GM12892 (cell line): ENCODE data around the gene NHS.
A peak's percentile ranks its signal among the peaks of the same experiment; 100 is the strongest.

Experiments used
- DNase-seq: peaks from one replicate; pipeline ENCODE4 v3.0.0; 2011; ENCODE audit not compliant: insufficient read length
- FAIRE-seq: peaks from 2 replicates; lab custom pipeline; 2011; peaks lifted over from hg19 to GRCh38; lab: Jason Lieb, UNC
- POLR2A ChIP-seq: IDR thresholded peaks from 2 replicates; pipeline ENCODE4 v1.6.1; 2011; ENCODE audit warnings: low read depth, low read length, control low read depth
- POLR2AphosphoS5 ChIP-seq: IDR thresholded peaks from 2 replicates; pipeline ENCODE4 v1.6.1; 2011; ENCODE audit warnings: low read depth, low read length, control low read depth
- TAF1 ChIP-seq: IDR thresholded peaks from 2 replicates; pipeline ENCODE4 v1.6.1; 2011; ENCODE audit warnings: low read depth, mild to moderate bottlenecking, control low read depth, low read length, borderline replicate concordance

Gene NHS

DNA sequence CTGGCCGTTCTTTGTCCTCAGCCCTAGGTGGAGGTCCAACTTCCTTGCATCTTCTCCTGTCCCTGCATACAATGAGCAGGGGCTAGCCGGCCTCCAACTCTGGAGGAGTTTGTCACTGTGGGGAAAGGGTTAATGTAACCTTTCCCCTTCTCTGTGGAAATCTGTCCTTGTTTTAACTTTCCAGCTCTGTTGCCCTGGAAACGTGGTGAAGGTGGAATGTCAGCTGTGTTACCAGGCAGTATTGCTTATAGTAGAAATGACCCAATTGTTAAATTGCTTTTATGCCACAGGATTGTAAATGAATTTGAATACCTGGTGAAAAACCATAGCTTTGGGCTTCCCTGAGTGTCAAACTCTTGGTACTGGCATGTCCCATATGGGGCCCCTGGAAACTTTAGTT, 230.7 kb downstream of the NHS start:
- TF ChIP-seq TAF1, result no peak
- TF ChIP-seq POLR2A, result no peak
- TF ChIP-seq POLR2AphosphoS5, result no peak
- DNase-seq (no peak), FAIRE-seq (no peak)

DNA sequence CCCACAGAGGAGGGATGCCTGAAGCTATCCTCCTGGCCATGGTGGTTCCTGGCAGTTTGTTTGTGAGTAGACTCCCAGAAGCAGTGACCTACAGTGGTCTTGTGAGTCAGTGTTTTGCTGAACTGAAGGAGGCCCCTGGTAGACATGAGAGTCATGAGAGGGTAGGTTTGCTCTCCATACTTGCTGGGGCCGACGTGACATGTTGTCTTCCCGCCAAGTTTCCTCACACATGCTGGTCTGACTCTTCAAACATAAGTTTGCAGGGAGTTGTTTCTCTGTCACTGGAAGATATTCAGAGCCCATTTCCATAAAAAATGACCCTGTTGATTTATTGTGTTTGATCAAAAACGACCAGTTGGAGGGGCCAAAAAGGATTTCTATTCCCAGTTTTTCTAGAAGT, 231.2 kb downstream of the NHS start:
- TF ChIP-seq POLR2AphosphoS5 (no peak), TAF1 (no peak), POLR2A (no peak)
- FAIRE-seq (no peak), DNase-seq (no peak)

DNA sequence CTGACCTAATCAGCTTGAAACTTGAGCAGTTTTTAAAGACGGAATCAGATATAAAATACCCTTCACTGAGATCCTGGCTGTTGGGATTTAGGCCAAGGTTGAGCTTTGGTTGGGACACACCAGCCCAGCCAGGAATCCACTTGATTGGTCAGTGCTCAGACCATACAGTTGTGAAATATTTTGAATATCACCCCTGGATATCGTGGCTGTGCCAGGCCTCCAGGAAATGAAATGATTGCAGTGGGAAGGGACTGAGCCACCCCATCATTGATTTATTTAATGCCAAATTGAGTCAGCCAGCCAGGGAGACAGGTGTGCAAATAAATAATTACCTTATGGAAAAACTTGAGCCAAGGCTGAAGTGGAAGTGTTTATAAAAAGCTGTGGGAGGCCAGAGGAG, 233.9 kb downstream of the NHS start:
- DNase-seq (no peak), FAIRE-seq (no peak)
- TF ChIP-seq TAF1 (no peak), POLR2AphosphoS5 (no peak), POLR2A (no peak)

DNA sequence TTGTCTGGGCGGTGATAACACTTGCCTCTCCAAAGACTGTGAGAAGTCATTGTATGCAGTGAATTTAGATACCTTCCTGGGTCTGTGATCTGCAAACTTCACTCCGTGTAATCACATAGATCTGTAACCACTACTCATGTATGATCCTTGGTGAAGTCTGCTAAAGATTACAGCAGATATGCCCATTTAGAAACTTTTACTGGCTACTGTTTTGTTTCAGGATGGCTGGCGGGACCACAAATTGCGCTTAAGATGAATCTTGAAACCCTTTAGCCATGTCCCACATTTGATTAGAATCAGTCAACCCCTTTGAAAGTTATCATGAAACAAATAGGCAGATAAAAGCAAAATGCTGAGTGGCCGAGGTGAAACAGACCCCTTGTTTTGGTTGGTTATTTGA, 235.8 kb downstream of the NHS start:
- FAIRE-seq (no peak), DNase-seq (no peak)
- TF ChIP-seq POLR2AphosphoS5 (no peak), POLR2A (no peak), TAF1 (no peak)

DNA sequence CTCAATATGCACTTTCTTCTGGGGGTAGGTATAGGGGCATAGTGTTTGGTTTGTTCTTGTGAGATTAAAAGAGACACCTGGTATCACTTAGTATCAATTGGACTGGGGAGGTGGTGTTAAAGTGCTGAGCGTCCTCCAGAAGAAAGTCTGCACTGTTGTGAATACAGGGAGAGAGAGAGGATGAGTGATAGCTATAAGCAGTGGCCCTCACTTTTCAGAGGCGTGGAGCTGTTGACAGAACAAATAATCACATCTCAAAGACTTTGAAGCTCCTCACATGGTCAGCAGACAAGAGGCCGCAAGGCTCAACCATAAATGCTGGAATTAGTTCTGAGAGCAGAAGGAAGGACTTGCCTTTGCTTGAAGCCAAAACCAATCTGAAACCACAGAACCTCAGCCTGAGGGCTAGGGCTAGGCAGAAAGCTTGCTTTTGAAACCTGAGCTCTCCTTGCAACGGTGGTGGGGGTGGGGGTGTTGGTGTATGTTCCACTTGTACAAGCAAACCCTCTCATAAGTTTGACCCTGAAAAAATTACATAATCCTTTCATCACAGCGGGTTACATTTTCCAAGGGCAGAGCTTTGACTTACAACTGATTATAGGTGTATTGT, 239.1 kb downstream of the NHS start:
- peak; percentile 61 for FAIRE-seq
- DNase-seq, result no peak
- TF ChIP-seq TAF1 (no peak), POLR2AphosphoS5 (no peak), POLR2A (no peak)

DNA sequence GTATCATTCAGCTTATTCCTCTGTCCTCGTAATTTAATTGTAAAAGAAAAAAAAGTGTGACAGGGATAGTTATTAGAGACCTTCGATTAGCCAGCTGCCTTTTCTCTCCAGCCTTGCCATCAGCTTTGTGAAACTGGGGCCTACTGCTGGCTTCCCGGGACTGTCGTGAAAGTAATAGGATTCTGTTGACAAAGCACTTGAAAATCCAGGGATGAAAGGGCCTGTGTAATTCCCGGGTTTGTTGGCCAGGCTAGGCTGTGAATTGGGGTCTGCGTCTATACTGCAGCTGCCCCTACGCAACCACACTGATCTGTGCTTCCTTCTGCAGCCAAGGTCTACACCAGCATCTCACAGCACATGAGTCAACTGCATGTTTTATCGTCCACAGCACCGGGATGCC, 241.9 kb downstream of the NHS start:
- FAIRE-seq, result no peak
- no peak for DNase-seq
- TF ChIP-seq POLR2A, result no peak
- no peak for TF ChIP-seq TAF1
- TF ChIP-seq POLR2AphosphoS5, result no peak

DNA sequence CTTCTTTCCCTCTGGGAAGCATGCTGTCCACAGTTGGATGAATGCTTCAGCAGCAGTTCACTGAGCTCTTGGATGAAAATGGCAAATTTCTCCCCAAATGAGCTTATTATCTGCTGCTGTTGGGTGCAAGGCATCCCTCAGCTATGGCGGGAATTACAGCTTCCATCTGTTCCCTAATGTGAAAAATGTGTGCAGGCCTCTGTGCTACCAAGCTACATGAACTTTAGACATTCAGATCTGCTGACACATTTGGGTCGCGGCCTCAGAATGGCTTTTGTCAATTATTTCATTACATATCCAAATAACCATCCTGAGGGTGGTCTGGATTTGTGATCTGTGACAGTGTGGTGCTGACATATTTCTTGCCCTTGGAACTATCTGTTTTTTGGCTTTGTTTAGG, 242.8 kb downstream of the NHS start:
- DNase-seq (no peak), FAIRE-seq (no peak)
- no peak for TF ChIP-seq TAF1
- no peak for TF ChIP-seq POLR2A
- no peak for TF ChIP-seq POLR2AphosphoS5

DNA sequence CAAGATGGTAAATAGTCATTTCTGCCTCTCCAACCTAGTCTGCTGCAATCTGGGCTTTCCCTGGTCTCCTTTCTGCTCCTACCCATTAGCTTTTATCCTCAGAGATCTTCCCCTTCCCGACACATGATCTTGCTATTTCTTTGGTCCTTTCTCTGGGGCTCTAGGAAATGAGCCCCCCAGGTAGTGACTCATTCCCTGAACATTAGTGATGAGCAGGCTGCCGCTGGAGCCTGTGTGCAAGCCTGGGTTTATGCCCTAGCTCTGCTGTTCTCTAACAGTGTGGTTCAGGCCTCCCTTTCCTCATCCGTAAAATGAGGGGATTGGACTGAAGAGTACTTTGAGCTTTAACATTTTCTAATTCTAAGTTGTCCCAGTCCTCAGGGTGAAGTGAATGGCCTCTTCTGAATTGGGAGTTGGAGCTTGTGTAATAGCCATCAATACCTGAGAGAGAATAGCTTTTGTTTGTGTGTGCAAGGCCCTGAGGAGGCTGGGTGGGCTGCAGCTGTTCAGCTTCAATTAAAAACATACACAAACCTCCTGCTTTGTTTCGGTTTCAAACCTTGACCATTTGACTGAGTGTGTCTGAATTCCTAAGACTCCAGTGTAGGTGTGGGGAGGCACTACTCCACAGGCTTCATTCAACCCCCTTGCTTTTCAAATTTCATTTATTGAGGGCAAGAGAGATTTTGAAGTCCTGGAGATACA, 246.7 kb downstream of the NHS start:
- no peak for TF ChIP-seq POLR2A
- no peak for TF ChIP-seq POLR2AphosphoS5
- TF ChIP-seq TAF1, result no peak
- FAIRE-seq, result no peak
- DNase-seq, result no peak

DNA sequence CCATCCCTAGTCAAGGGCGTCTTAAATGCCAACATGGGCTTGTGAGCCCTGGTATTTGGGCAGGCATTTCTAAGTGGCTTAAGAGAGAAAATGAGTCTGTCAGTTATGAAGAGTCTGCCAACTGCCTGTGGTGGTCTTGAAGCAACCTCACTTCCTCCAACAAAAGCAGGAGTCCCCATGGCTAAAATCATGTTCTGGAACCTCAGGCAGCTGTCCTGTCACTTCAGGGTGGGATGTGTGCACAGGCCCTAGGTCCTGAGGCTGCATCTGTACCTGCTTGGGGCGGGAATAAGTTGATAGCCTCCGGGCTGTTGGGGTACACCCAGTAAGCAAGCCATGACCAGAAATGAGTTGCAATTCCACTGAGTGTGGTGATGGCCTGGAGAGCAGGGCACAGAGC, 247.3 kb downstream of the NHS start:
- FAIRE-seq (no peak), DNase-seq (no peak)
- TF ChIP-seq POLR2A (no peak), TAF1 (no peak), POLR2AphosphoS5 (no peak)

DNA sequence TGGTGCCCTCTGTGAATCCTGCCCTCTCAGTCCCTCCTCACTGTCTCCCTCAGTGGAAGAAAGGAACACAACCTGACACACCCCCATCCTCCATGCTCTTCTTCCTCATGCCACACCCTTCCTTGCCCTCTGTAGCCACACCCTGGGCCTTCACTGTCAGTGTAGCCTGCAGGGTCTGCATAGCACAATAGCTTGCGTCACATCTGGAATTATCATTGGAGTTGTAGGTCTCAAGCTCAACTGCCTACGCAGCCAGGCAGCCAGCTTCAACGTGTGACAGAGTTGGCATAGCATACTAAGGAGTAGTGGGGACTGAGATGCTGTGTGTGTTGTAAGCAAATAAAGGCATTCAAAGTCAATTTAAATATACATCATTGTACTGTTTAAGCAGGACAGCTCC, 248.8 kb downstream of the NHS start:
- no peak for TF ChIP-seq POLR2A
- TF ChIP-seq POLR2AphosphoS5, result no peak
- TF ChIP-seq TAF1, result no peak
- FAIRE-seq (peak; percentile 30), DNase-seq (no peak)

DNA sequence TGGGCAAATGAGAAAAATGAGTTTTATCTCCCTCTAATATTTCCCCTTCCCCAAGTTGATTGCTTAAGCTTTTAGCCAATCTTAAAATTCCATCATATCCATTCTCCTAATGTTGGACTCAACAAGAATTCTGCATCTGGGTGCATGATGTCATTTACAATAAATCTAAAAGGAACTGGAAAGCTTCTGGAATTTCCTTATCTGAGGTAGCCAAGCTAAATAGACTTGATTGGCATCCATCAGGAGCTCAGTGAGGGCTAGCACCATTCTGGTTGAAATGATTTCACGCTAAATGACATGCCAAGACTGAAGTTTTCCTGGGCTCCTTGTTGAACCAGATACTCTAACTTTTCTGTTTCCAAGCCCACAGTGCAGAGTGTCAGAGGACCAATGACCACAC, 252.0 kb downstream of the NHS start:
- TF ChIP-seq POLR2A (no peak), POLR2AphosphoS5 (no peak), TAF1 (no peak)
- FAIRE-seq (no peak), DNase-seq (no peak)

DNA sequence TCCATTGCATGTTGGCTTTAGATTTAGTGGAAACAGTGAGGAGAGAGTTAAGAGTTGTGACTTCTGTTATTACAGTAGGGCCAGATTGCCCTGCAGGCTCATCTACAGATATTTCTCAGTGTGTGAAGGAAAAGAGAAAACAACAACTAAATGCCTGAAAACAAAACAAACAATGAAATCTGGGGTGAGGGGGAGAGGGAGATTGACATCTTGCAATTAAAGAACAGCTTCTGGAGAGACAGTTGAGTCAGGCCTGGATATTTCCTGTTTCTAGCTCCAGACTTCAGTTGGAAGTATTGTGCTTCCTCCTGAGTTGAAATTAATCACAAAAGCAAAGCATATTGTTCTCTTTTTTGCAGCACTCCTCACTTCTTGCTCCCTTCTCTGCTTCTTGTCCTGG, 254.0 kb downstream of the NHS start:
- TF ChIP-seq POLR2A, result no peak
- no peak for TF ChIP-seq POLR2AphosphoS5
- TF ChIP-seq TAF1, result no peak
- FAIRE-seq, result no peak

DNA sequence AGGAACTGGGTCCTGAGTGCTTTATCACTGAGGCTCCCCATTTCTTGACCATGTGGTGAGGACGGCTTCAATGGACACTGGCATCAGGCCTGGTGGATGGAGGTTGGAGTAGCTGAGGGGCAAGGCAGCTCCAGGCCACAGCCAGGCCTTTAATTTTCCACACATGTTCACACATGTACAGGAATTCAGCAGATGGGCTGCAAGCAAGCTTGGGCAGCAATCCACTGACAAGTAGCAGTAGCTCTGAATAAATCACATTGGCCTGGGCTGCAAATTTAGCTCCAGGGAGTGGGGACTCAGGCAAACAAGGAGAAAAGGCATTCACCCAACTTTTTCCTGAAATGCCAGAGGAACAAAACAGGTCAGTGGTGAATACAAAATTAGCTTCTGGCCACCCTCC, 254.5 kb downstream of the NHS start:
- no peak for DNase-seq
- FAIRE-seq, result no peak
- TF ChIP-seq POLR2AphosphoS5, result no peak
- TF ChIP-seq POLR2A, result no peak
- no peak for TF ChIP-seq TAF1

More for the DNA sequence above, 254.0 kb downstream of the NHS start:
- DNase-seq, result no peak
